Glutamatergic neuron (in vitro differentiated cells): ENCODE results near the gene NHSL2. TPM values are rescaled to one million over a fixed set of nuclear protein-coding genes. Genes with fewer than 3 reads are reported as not detected.

ENCODE experiments used
- DNase-seq: peaks from one replicate; pipeline ENCODE4 v3.0.0; 2022
- H3K27ac Mint-ChIP-seq: one replicate; pipeline ENCODE4 v1.8.0; 2020; ENCODE audit warnings: mild to moderate bottlenecking, mixed read lengths, inconsistent platforms; ENCODE audit not compliant: unreplicated experiment
- H3K27me3 Mint-ChIP-seq: one replicate; pipeline ENCODE4 v1.8.0; 2020; ENCODE audit warnings: mild to moderate bottlenecking, moderate library complexity, mixed read lengths, inconsistent platforms; ENCODE audit not compliant: unreplicated experiment
- H3K36me3 Mint-ChIP-seq: one replicate; pipeline ENCODE4 v1.8.0; 2020; ENCODE audit warnings: mild to moderate bottlenecking, mixed read lengths, inconsistent platforms; ENCODE audit not compliant: unreplicated experiment
- H3K4me1 Mint-ChIP-seq: one replicate; pipeline ENCODE4 v1.8.0; 2020; ENCODE audit warnings: mild to moderate bottlenecking, low read depth, mixed read lengths, inconsistent platforms; ENCODE audit not compliant: unreplicated experiment
- H3K4me3 Mint-ChIP-seq: one replicate; pipeline ENCODE4 v1.8.0; 2020; ENCODE audit warnings: mild to moderate bottlenecking, mixed read lengths, inconsistent platforms; ENCODE audit not compliant: unreplicated experiment
- H3K9me3 Mint-ChIP-seq: one replicate; pipeline ENCODE4 v1.8.0; 2020; ENCODE audit warnings: mild to moderate bottlenecking, moderate library complexity, mixed read lengths, inconsistent platforms; ENCODE audit not compliant: unreplicated experiment
- CTCF ChIP-seq: fragments of 200-600 bp; sonication (generic); IDR thresholded peaks from one replicate; pipeline ENCODE4 v1.5.0; 2021; ENCODE audit not compliant: partially characterized antibody, unreplicated experiment
- total RNA-seq: library from RNA; stranded (reverse); fragmentation: NEBNext Ultra II Directional; extraction: Animal tissue kit (Norgen Biotek cat#: 25700); gene quantifications from one replicate; pipeline ENCODE4 v1.2.1, GENCODE V29; 2021; ENCODE audit not compliant: unreplicated experiment

NHSL2 gene
- total RNA-seq, 1 donor from 2014 or later = 7.3 TPM

DNA sequence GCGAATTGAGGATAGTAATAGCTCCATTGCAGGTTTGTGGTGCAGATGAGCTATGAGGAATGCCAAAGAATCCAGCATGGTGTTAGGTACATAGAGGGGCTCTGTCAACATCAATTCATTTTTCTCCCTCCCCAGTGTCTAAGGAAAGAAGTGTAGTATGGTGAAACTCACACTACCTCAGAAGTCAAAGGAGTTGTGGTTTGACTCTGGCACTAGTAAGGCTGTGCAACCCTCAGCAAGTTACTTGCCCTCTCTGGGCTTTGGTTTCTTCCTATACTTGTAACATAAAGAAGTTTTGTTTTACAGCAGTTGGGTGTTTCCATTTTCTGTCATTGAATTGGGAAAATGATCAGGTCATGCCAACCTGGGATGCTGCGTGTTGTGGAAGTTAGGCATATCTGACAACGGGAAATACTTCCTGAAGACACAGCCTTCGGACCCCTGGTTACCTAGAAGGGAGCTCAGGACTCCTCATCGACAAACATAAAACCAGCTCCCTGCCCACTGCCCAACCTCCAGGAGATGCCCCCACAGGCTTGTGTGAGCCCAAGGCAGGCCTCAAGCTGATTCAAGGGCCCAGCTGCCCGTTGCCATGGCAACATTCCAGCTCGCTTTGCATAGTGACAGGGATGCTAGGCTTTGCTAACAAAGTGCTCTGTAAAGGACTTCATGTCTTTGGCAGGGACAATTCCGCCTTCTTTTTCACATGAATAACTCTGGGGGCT, 149.7 kb downstream of the NHSL2 start:
- no peak for TF ChIP-seq CTCF
- H3K4me3 Mint-ChIP-seq = no peak overlapping the region
- H3K27ac Mint-ChIP-seq = no peak overlapping the region
- no peaks in the 10 kb centered on the region for H3K36me3 Mint-ChIP-seq
- H3K4me1 Mint-ChIP-seq = peaks cover under 1% of the 10 kb centered on the region
- no peaks in the 10 kb centered on the region for H3K9me3 Mint-ChIP-seq
- no peaks in the 10 kb centered on the region for H3K27me3 Mint-ChIP-seq
- peak; percentile 35 for DNase-seq

- H3K9me3 Mint-ChIP-seq = no peaks in the 10 kb centered on the region
- no peaks in the 10 kb centered on the region for H3K4me1 Mint-ChIP-seq
- H3K36me3 Mint-ChIP-seq = no peaks in the 10 kb centered on the region
- H3K4me3 Mint-ChIP-seq = no peak overlapping the region
- no peak overlapping the region for H3K27ac Mint-ChIP-seq
- DNase-seq = no peak
- no peak for TF ChIP-seq CTCF
- H3K27me3 Mint-ChIP-seq = no peaks in the 10 kb centered on the region
Measured at GRCh38 chrX:72060921-72061490, 150.4 kb downstream of the NHSL2 start.

DNA sequence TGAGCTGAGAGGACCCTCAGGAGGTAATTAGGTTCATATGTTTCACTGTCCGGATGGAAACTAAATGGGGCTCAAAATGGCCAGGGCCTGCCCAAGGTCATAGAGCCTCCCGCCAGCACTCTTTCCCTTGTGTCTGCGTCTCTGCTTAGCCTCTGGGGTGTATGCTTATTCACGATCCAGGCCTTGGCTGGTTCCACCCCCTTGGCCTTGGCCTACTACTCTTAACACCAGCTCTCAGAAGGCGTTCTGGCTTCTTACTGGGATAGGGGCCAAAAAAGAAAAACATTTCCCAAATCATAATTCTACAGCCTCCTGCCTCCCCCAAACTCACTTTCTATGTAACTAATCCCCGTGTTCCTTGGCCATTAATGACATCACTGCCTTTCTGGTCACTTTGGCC, 152.3 kb downstream of the NHSL2 start:
- Mint-ChIP-seq H3K4me1 (no peaks in the 10 kb centered on the region), H3K27ac (no peak overlapping the region), H3K4me3 (no peak overlapping the region), H3K27me3 (no peaks in the 10 kb centered on the region), H3K9me3 (no peaks in the 10 kb centered on the region), H3K36me3 (no peaks in the 10 kb centered on the region)
- TF ChIP-seq CTCF = no peak
- no peak for DNase-seq

- H3K9me3 Mint-ChIP-seq = peaks cover 2% of the 10 kb centered on the region
Measured at GRCh38 chrX:72069350-72070160, 158.9 kb downstream of the NHSL2 start.

More at GRCh38 chrX:72069350-72070160, 158.9 kb downstream of the NHSL2 start:
- TF ChIP-seq CTCF = no peak
- Mint-ChIP-seq H3K4me1 (peaks cover 10% of the 10 kb centered on the region), H3K27me3 (peaks cover 4% of the 10 kb centered on the region), H3K36me3 (no peaks in the 10 kb centered on the region), H3K27ac (no peak overlapping the region), H3K4me3 (no peak overlapping the region)
- no peak for DNase-seq
